Hepatic stellate cell (primary cell): ENCODE results near the gene POR.

ENCODE experiments used
- DNase-seq: peaks from one replicate; pipeline ENCODE4 v3.0.0; 2011; ENCODE audit warnings: low spot score

The POR gene

DNA sequence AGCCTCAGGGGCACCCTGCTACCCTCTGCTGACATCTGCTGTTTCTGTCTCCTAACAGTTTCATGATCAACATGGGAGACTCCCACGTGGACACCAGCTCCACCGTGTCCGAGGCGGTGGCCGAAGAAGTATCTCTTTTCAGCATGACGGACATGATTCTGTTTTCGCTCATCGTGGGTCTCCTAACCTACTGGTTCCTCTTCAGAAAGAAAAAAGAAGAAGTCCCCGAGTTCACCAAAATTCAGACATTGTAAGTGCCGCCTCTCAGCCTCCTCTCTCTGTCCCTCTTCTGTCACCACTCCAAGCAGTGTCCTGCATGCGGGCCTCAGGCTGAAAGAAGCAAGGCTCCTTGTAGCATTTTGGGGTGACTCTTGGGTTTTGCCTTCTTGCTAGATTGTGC, 39.0 kb downstream of the POR start:
- no peak for DNase-seq

DNA sequence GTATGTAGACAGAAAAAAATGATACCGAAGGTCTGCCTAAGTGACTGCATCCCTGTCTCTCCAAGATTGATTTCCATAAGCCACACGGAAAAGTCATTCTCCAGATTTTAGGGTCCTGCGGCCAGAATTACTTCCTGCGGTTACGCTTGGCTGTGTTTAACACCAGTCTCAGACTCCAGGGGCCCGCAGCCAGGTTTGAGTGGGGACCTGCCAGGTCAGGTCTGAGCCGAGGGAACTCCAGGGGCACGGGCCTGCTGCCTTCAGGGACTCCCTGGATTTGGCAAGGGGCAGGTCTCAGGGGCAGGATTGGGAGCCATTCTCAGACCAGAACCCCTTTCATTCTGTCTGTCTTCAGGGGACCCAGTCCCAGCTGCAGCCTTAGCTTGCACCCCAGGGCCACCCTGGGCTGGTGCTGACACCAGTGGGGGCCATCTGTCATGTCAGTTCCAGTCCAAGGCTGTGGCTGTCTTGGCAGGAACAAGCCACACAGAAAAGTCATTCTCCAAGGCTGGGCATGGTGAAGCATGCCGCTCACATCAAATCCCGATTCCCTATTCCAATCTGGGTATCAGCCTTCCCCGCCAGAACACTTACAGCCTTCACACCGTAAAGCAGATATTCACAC, 40.5 kb downstream of the POR start:
- no peak for DNase-seq

DNA sequence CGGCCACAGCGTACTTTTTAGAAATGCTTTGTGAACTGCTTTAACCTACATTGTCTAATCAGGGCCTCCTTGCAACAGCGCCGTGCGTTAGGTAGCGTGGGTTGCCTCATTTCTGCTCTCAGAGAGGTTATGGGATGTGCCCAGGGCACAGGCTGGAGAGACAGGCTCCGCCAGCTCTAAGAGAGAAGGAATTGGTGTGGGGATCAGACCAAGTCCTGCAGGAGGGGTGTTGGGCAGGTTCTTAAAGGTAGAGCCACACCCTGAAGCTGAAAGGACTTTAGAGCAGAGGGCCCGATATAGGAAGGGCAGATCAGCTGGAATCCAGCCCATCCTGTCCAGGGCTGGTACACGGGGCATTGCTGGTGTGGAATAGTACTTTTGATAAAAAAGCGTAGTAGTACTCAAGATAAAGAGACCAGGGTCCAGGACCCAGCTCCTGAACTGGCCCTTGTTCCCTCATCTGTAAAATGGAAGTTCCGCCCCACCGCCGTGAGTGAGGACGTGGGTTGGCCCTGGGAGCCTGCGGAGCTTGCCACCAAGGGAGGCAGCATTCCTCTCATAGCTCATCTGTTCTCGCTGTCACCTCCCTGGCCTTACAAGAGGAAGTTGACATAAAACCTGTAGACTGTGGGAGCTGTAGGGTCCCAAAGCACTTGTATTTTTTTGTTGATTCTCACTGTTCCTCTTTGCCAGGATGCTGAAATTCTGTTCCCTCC, 42.2 kb downstream of the POR start:
- DNase-seq: no peak

DNA sequence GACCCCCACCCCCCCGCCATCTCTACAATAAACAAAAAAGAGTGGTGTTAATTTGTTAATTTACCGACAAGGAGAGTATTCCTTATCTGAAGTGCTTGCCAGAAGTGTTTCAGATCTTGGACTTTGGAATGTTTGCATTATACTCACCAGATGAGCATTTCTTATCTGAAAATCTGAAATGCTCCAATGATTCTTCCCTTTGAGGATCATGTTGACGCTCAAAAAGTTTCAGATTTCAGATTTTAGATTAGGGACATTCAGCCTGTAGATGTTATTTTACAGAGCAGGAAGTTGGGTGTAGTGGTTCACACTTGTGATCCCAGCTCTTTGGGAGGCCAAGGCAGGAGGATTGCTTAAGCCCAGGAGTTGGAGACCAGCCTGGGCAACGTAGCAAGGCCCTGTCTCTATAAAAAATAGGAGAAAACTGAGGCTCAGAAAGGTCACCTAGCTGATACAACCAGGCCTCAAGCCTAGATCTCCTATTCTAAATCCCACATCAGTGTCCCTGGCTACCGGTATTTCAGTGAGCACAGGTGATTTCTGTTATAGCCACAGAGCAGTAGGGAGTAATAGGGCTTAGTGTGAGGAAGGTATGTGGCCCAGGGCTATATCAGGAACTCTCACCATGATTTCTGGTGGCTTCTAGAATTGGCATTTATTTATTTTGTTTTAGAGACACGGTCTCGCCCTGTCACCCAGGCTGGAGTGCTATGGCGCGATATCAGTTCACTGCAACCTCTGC, 44.0 kb downstream of the POR start:
- DNase-seq: no peak

DNA sequence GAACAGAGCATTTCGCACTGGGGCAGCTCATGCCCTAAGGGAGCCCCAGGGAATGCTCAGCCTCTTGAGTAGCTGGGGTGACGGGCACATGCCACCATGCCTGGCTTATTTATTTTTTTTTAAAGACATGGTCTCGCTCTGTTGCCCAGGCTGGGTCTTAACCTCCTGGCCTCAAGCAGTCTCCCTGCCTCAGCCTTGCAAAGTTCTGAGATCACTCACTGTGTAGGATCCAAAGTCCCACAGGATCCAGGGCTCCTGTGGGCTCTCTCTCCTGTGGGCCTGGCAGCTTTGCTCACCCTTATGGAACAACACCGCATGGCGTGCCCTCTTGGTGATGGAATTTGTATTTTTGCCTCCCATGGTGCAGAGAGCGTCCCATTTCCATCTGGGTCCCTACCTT, 45.4 kb downstream of the POR start:
- no peak for DNase-seq

DNA sequence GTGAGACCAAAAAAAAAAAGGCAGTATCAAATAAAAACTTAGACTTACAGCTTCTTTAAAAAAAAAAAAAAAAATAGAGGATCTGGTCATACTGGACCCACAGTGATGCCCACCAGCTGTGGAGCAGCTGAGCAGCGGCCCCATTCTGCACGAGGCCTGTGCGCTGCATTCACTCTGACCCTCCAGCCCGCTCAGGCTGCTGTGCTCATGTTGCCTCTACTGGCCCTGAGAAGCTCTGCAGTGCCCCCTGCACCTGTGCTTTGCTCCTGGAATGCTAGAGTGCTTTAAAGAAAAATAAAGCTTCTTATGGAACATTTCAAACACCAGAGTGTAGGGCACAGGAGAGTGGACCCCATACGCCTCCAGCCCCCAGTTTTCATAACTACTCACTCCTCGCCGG, 46.3 kb downstream of the POR start:
- no peak for DNase-seq

DNA sequence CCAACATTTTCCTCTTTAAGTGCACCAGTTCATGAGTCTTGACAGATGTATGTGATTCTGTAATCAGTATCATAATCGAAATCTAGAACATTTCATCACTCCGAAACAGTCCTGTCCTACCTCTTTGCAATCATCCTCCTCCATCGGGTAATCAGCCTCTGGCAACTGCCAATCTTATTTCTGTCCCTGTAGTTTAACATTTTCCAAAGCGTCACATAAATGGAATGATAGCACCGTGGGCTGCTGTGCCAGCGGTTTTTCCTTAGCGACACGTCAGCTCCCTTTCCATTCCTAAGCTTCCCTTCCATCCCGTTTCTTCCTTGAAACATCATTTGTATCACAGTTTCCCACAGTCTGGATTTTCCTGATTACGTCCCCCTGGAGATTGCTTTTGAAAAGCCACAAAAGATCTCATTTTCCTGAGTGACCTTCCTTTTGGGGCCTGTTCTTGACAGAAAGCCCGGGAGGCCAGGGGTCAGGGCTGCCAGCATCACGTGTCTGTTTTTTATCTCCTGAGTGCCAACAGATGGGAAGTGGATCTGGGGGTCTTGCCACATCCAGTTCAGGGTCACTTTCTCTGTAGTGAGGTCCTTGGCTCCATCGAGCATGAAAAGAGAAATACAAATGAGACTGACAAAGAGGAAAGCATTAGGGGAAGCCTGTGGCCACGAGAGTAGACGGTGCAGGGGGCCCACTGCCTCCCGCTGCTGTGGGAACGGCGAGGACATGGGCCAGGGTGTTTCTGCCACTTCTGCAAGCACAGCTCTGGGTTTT, 47.8 kb downstream of the POR start:
- peak; percentile 93 for DNase-seq

DNA sequence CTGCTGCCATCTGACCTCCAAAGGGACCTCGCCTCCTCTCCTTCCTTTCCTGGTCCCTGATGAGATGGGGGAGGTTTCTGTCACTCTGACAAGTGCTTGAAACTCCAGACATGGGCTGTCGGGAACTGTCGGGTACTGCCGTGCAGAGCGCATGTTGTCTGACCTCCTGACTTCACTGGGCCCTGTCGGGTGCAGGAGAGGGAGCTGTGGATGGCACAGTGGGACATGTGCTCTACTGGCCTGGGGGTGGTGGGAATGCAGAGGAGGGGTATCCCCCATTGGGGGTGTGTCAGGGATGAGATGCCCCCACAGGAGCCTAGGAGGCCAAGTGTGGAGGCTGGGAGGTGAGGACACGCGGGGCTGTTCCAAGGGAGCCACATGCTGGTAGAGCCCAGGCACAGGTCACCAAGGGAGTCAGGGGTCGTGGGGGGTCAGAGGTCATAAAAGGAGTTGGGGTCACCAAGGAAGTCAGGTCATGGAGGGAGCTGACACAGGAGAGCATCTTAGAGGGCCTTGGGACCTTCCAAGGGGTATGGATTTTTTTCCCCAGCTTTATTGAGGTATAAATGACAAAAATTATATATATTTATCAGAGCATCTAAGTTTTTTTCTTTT, 48.5 kb downstream of the POR start:
- peak; percentile 61 for DNase-seq

DNA sequence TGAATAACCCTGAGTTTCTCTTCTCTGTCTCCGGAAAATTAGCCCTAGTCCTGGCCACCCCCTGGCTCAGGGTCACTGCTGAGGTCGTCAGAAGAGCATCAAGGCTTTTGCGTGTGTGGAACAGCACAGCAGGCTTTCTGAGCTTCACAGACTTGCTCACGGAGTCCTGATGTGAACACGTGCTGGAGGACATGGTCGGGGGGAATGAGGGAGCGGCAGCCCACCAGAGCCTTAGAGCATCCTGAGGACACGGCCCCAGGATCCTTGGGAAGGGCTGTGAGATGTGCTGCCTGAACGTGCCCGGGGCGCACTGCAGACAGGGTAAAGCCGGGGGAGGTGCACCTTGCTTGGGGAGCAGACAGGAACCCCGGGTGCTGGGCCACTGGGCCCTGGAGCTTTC, 50.7 kb downstream of the POR start:
- no peak for DNase-seq

DNA sequence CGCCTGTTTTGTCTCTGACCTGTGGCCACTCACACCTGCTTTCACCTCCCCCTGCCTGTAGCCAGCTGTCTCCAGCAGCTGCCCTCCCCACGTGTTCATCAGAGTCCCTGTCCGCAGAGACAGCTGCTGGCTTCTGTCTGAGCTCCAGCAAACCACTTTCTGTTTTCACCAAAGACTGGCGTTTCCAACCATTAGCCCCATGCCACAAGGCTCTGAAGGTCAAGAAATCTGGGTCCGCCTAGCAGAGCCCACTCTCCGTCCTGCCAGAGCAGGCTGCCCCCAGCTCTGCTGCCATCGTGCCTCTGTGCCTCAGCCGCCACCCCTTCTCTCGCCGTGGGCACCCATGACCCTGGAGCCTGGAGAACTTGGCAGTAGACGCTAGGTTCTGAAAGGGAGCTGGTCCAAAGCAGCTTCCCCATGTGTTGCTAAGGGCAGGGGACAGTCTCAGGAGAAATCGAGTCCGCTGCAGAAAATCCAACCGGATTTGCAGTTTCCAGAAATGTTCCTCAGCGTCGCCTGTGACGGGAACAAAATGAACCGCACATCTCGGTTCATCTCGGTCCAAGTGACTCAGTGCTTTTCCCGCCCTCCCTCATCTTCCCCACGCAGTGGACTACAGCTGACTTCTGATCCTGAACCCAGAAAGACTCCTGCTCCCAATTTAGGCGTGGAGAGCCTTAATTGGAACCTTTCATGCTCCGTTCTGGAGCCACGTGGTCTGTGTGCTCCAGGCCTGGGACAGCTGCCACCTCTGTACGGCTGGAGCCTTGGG, 51.4 kb downstream of the POR start:
- peak; percentile 50 for DNase-seq

DNA sequence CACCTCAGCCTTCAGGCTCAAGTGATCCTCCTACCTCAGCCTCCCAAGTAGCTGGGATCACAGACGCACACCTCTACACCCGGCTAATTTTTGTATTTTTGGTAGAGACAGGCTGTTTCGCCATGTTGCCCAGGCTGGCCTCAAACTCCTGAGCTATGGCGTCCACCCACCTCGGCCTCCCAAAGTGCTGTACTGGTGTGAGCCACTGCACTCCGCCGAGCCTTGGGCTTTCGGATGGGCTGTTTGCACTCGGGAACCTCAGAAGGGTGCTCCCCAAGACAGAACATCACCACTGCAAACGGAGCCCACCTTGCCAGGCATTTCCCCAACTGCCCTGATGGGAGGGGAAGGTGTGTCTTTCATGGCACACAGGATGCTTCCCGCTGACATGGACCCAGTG, 52.1 kb downstream of the POR start:
- no peak for DNase-seq

DNA sequence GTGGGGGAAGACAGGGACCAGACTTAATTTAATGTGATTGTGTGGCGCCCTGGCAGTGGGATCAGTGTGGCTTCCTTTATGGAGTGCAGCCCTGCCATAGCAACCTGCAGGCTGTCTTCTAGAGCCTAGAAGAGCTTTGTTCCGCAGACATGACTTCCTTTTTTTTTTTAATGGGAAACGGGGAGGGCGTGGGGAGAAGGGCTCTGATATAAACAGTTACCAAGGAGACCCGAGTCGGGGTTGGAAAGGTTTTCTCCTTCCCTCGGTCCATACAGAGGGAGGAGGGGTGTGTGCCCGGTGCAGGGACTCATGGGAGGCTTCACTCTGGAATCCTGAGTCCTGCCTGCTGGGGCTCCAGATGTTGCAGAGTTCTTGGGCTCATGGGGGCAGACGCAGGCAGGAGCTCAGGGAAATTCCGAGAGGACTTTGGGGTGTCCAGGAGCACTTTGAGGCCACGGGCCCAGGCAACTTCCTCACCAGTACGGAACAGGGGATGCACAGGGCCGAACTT, 52.6 kb downstream of the POR start:
- DNase-seq: peak; percentile 18

DNA sequence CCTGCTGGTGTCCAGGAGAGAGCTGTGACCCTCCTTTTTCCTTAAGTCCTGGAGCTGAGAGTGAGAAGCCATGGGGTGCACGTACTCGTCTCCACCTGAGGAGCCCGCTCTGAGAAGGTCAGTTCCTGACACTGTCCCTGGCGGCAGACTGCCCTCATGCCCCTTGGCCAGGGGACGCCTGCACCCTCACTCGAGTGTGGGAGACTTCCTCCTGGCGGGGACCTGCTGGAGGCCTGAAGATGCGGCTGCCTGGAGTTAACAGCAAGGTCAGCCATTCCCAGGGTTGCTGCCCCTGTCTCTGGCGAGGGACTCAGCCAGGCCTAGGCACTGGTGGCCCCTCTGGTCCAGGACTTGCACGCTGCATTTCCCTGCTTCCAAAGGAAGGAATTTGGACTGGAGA, 53.1 kb downstream of the POR start:
- DNase-seq: no peak

DNA sequence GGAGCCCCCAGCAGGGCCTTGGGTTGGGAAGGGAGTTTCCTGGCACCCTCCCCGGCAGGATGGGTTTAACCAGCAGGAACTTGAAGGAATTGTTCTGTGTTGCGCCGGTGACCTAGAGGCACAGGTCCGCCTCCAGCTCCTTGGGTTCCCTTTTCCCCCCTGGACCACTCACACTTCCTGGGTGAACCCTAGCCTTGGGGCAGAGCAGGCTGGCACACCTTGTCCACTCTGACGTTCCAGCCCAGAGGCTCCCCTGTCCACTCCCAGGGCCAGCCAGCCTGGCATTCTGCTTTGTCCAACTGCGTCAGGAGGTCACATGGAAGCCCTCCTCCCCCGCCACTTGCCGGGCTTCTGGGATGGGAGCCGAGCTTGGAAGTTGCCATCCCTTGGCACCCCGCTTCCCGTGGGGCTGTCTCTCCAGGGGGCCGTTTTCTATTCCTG, 53.6 kb downstream of the POR start:
- DNase-seq: no peak

DNA sequence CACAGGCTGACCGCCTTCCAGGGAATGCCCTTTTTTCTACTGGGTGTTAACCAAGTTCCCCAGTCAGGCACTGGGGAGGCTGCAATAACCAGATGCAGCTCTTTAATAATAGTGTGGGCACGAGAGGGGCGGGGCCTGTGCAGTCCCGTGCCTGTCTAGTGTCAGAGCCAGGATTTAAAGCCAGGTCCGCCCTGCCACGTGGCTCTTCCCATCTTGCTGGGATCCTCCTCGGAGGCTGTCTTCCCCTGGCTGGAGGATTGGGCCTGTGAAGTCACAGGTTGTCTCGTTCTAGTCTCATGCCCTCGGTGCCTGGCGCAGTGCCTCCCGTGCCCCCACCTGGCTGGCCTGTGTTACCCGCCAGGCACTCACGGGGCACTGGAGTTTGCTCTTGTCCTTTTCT, 54.2 kb downstream of the POR start:
- peak; percentile 29 for DNase-seq

DNA sequence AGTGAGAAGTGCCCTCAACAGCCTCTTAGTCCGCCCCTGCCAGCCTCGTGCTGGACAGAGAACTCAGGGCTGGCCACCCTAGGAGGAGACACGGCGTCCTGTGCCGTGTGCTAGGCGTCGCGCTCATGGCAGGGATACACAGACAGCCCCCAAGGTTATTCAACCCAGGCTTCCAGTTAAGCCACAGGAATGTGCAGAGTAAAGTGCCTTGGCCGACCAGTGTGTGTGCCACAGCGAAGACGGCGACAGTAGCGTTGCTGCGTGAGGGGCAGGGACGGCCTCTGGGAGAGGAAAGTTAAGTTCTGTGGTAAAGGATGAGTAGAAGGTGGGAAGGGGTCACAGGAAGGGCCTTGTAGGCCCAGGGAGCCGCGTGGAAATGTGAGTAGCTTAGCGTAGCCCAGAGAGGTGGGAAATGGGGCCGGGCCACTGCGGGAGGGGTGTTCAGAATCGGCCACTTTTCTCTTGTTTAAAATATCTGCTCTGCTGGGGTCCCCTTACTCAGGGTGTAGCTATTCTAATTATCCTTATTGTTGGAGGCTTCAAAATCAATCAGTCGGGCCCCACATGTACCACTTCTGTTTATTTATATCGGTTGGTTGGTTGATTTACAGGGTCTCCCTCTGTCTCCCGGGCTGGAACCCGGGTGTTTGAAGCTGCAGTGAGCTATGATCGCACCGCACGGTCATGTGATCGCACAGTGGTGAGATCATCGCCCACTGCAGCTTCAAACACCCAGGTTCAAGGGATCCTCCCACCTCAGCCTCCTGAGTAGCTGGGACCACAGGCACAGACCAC, 54.9 kb downstream of the POR start:
- DNase-seq: no peak

DNA sequence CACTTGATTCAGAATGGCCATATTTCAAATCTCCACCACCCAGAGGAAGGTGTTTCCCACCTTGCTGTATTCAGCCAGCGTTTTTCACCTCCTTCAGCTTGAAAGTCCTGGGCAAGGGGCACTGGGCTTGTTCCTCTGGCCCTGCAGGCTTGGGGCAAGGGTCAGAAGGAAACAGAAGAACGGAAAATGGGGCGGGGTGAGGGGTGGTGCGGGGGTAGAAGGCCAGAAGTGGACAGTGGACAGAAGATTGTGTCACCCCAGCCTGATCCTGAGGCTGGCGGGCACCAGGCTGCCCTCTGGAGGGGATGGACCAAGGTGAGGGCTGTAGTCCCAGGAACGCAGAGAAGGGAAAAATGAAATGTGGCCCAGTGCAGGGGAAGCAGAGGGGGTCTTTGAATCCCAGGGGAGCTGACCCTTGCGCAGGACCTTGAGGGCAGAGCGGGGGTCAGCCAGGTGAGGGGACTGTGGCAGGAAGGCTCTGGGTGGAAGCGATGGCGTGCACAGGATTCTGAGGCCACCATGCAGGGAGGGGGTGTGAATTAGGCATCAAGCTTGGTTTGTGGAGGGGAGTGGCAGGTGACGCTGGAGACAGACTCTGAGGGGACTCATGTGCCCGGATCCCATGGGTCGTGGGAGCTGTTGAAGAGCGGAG, 56.5 kb downstream of the POR start:
- no peak for DNase-seq

DNA sequence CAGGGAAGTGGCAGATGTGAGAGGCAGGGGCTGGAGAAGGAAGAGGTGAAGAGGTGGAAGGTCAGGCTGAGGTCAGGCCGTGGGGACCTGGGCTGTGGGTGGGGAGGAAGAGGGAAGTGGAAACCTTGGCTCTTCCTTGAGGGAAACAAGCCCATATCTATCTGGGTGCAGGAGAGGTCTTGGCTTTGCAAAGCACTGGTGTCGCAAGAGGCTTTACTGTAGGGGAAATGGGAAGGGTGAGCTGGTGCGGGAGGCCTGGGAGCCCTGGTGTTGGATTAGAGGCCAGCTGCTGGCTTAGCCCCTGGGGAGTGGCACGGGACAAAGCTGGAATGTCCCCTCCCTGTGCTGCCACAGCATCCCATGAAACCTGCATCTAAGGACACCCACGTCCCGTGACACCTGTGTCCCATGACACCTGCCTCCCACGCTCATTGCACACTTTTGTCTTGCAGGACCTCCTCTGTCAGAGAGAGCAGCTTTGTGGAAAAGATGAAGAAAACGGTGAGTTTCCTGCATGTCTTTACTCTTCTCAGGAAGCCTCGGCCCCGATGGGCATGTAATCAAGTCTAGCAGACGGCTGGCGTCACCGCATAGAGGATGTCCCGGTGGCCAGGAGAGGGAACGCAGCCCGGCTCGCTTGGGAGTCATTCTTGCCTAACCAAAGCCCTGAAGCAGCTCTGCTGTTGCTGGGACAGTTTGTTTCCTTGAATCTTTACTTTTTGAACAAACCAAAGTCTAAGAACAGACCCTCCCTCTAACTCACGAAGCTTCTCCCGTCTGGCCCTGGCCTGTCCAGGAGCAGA, 57.2 kb downstream of the POR start:
- peak; percentile 28 for DNase-seq

DNA sequence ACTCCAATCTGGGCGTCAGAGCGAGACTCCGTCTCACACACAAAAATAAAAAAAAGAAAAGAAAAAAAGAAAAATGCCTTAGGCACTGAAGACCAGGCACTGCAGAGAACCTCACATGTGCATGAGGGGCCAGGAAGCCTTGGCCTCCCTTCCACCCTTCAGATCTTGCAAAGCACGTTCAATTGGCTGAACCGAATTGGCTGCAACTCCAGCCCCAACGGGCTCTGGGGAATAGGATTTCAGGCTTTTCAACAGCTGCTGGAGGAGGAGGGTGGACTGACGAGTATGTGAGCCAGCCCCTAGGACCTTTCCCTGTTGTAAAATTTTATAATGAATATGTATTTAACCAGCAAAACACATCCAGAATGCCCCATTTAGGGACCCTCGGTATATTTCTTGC, 62.8 kb downstream of the POR start:
- DNase-seq: peak; percentile 19
